Effector memory CD4-positive, alpha-beta T cell (primary cell): ENCODE measurements around the gene KATNAL1.

ENCODE experiments used
- DNase-seq, 3 donors: peaks; one replicate each; pipeline ENCODE4 v3.0.0-alpha.2; 2020
- H3K27ac ChIP-seq: 2 replicates; pipeline ENCODE4 v1.7.0; 2013; ENCODE audit warnings: mild to moderate bottlenecking, low read length, moderate library complexity; ENCODE audit not compliant: insufficient read depth, poor library complexity, severe bottlenecking
- H3K27me3 ChIP-seq: replicated peaks from 2 replicates; pipeline ENCODE4 v1.7.0; 2013; ENCODE audit warnings: mild to moderate bottlenecking, low read length; ENCODE audit not compliant: insufficient read depth, control insufficient read depth, poor library complexity, severe bottlenecking
- H3K36me3 ChIP-seq: 2 replicates; pipeline ENCODE4 v1.7.0; 2013; ENCODE audit warnings: mild to moderate bottlenecking, low read length, moderate library complexity; ENCODE audit not compliant: control insufficient read depth, insufficient read depth
- H3K4me1 ChIP-seq: 2 replicates; pipeline ENCODE4 v1.7.0; 2013; ENCODE audit warnings: low read length, mild to moderate bottlenecking; ENCODE audit not compliant: control insufficient read depth, insufficient read depth, poor library complexity, severe bottlenecking
- H3K4me3 ChIP-seq: 2 replicates; pipeline ENCODE4 v1.7.0; 2013; ENCODE audit warnings: low read length, low read depth, mild to moderate bottlenecking; ENCODE audit not compliant: insufficient read depth, poor library complexity, severe bottlenecking
- H3K9me3 ChIP-seq: 2 replicates; pipeline ENCODE4 v1.7.0; 2013; ENCODE audit warnings: mild to moderate bottlenecking, low read length, moderate library complexity; ENCODE audit not compliant: control insufficient read depth

KATNAL1 gene

DNA sequence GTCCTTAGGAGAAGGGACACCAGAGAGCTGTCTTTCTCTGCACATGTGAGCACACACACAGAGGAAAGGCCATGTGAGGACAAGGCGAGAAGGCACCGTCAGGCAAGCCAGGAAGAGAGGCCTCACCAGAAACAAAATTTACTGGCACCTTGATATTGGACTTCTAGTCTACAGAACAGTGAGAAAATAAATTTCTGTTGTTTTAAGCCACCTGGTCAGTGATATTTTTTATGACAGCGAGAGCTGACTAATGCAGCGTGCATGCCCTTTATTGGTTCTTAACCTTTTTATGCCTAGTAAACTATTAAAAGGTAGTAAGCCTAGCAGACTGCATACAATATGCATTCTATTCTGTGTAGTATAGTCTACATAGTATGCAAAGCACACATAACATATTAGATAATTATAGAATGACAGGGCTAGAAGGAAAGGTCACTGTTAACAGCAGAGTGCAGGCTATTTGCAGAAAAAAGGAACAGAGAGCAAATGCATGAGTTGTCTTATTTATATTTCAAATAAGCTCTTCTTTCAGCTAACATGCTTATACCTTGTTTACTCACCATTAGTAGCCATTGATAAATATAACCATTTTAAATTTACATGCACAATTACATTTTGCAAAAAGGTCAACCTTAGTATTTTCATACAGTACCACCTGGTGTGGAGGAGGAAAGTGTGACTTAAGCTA is 25.2 kb upstream of the KATNAL1 start:
- Histone ChIP-seq H3K4me3 (no peak overlapping the region), H3K27me3 (no peaks in the 10 kb centered on the region), H3K4me1 (no peaks in the 10 kb centered on the region), H3K9me3 (no peaks in the 10 kb centered on the region), H3K27ac (no peak overlapping the region), H3K36me3 (no peaks in the 10 kb centered on the region)
- no peak for DNase-seq

DNA sequence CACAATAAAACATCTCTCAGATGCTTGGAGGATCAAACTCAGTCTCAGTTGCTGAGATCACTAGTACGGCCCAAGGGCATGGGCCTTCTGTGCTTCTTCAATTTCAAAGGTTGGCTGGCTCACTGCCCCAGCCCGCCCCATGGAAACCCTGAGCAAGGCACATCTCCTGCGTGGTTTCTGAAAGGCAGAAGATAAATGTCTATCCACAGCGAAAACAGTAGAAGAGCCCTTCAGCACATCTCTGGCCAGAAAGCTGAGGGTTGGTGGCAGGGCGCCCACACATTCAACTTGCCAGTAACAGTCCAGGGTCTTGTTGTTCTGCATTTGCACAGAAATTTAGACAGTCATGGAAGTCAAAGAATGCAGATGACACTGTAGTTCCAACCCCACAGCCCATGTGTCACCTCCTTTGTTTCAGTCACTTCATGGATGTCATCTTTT is 24.0 kb upstream of the KATNAL1 start:
- H3K36me3 ChIP-seq: no peaks in the 10 kb centered on the region
- H3K27ac ChIP-seq: no peak overlapping the region
- no peaks in the 10 kb centered on the region for H3K4me1 ChIP-seq
- no peaks in the 10 kb centered on the region for H3K9me3 ChIP-seq
- no peaks in the 10 kb centered on the region for H3K27me3 ChIP-seq
- DNase-seq: no peak
- H3K4me3 ChIP-seq: no peak overlapping the region

DNA sequence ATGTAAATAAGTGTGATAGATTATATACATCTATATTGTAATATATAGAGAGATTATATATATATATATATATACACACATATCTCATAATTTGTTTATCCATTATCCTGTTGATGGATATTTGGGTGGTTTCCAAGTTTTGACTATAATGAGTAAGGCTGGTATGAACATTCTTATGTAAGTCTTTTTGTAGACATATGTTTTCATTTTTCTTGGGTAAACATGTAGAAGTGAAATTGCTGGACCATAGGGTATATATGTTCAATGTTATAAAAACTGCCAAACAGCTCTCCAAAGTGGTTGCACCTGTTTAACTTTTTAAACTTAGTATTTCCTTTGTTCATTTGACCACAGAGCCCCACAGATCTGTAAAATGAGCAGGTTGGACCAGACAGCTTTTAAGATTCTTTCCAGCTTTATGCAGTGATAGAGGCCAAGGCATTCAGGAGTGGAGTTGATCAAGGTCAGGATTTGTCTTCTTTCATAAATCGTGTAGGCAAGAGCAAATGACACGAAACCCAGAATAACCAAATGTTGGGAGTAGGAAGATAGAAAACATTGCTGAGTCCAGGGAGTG is 21.7 kb upstream of the KATNAL1 start:
- Histone ChIP-seq H3K4me1 (no peaks in the 10 kb centered on the region), H3K9me3 (no peaks in the 10 kb centered on the region), H3K36me3 (no peaks in the 10 kb centered on the region), H3K27me3 (no peaks in the 10 kb centered on the region), H3K4me3 (no peak overlapping the region), H3K27ac (no peak overlapping the region)
- no peak for DNase-seq

DNA sequence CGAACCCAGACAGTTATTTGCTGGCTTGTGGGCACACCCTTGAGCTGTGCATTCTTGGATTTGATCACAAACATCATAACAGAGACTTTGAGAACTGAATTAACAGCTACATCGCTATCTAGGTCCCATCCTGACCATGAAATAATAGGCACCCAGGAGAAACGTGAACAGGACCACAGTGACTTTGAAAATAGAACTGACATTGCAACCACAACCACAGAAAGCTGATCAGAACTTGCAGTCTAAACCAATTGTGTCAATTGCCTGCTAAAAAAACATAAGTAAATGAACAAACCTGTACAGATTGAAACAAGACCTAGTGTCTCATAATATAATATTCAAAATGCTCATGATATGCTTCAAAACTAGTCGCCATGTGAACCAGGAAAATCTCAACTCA is 18.3 kb upstream of the KATNAL1 start:
- Histone ChIP-seq H3K9me3 (no peaks in the 10 kb centered on the region), H3K27ac (no peak overlapping the region), H3K4me3 (no peak overlapping the region), H3K4me1 (no peaks in the 10 kb centered on the region), H3K36me3 (no peaks in the 10 kb centered on the region), H3K27me3 (no peaks in the 10 kb centered on the region)
- no peak for DNase-seq

DNA sequence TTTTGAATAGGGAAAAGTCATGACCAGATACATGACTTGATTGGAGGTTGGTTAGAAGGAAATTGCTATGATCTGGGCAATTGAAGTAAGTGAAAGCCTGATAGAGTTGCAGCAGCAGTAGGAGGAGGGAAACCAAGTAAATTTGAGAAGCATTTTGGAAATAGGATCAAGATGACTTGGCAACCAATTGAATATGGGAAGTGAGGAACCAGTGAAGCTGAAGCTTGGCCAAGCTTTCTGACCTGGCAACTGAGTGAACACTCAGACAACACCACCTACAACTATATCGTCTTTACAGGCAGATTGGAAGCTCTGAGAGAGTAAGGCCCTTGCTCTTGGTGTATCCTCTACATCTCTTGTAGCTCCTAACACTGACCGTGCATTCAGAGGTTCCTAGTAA is 16.2 kb upstream of the KATNAL1 start:
- no peaks in the 10 kb centered on the region for H3K9me3 ChIP-seq
- no peaks in the 10 kb centered on the region for H3K36me3 ChIP-seq
- no peaks in the 10 kb centered on the region for H3K4me1 ChIP-seq
- no peak for DNase-seq
- H3K27ac ChIP-seq: no peak overlapping the region
- no peaks in the 10 kb centered on the region for H3K27me3 ChIP-seq
- no peak overlapping the region for H3K4me3 ChIP-seq

DNA sequence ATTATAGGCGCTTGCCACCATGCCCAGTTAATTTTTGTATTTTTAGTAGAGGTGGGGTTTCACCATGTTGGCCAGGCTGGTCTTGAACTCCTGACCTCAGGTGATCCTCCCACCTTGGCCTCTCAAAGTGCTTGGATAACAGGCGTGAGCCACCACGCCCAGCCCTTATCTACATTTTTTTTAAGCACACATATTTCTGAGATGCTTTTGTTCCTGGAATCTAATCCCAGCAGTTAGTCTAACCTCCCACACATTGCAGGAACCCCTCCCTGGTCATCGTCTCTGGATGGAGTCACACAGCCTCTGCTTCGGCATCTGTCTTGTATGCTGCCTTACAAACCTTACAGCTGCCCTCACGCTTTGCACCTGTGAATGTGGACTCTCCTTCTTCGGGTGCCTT is 15.1 kb upstream of the KATNAL1 start:
- Histone ChIP-seq H3K36me3 (no peaks in the 10 kb centered on the region), H3K27me3 (no peaks in the 10 kb centered on the region), H3K4me3 (no peak overlapping the region), H3K9me3 (no peaks in the 10 kb centered on the region), H3K4me1 (no peaks in the 10 kb centered on the region), H3K27ac (no peak overlapping the region)
- no peak for DNase-seq

DNA sequence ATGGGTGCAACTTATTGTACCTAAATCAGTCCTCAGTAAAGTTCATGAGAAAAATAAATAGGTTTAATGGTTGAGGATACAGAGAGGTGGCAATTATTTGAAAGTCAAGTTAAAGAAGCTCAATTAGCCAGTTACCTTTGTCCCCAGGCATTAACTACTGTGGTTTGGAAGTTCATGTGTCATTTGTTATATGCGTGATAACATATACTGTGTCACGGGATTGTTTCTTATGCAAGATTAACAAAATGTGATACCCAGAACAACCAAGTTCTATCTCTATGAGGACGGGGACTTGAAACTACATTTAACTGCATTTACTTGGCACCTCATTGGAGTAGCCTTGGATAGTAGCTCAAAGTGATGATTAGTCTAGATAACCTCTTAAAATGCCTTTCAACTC is 13.9 kb upstream of the KATNAL1 start:
- Histone ChIP-seq H3K27me3 (no peaks in the 10 kb centered on the region), H3K4me1 (no peaks in the 10 kb centered on the region), H3K36me3 (no peaks in the 10 kb centered on the region), H3K9me3 (no peaks in the 10 kb centered on the region), H3K27ac (no peak overlapping the region), H3K4me3 (no peak overlapping the region)
- no peak for DNase-seq

DNA sequence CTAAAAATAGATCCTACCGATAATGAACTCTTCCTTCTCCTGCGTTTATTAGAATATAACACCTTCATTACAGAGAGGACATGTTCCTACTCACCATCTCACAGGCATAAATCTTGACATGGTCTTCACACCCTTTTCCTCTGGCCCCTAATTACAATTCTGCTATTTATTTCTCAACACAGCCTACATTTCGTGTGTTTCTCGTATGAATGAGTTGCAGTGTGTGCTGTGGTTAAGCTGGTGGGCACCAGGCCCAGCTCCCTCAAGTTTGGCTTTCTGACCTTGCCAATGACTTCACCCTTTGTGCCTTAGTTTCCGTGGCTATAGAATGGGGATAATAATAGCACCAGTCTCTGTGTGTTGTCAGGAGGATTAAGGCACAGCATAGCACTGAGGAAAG is 12.3 kb upstream of the KATNAL1 start:
- no peak for DNase-seq
- H3K27ac ChIP-seq: no peak overlapping the region
- no peaks in the 10 kb centered on the region for H3K27me3 ChIP-seq
- H3K9me3 ChIP-seq: no peaks in the 10 kb centered on the region
- H3K4me3 ChIP-seq: no peak overlapping the region
- H3K4me1 ChIP-seq: no peaks in the 10 kb centered on the region
- H3K36me3 ChIP-seq: no peaks in the 10 kb centered on the region

DNA sequence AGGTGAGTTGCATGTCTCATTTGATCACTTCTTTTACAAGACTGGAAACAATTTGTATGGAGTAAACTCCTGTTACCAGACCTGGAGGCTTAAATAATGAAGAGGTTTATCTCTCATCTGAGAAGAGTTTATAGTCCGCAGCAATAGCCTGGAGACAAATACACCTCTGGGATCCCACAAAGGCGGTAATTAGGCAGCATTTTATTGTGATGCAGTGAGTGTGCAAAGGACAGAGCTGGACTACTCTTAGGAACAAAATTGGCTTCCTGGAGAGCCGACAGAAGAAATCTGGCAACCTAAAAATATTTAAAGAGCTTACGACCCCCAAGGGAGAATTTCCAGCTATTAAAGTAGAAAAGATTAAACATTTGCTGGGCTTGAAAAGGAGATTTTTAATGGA is 11.8 kb upstream of the KATNAL1 start:
- H3K36me3 ChIP-seq: no peaks in the 10 kb centered on the region
- no peaks in the 10 kb centered on the region for H3K9me3 ChIP-seq
- H3K27me3 ChIP-seq: no peaks in the 10 kb centered on the region
- no peak overlapping the region for H3K4me3 ChIP-seq
- no peak overlapping the region for H3K27ac ChIP-seq
- DNase-seq: no peak
- H3K4me1 ChIP-seq: no peaks in the 10 kb centered on the region

DNA sequence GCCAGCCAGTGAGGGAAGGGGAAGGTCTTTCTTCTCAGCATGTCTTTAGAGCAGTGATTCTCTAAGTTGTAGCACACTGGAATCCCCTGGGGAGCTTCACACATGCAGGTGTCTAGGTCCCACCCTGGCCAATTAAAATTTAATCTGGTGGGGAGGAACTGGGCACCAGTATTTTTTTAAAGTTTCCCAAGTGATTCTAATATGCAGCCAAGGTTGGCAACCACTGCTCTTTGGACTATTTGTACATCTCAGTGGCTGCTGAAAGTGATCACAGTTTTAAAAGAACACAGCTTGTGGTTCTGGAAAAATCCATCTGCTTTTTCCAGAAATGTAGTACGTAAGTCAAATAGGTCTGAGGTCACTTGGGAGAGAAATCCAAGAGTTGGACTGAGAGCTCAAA is 10.7 kb upstream of the KATNAL1 start:
- no peak overlapping the region for H3K4me3 ChIP-seq
- no peak overlapping the region for H3K27ac ChIP-seq
- H3K36me3 ChIP-seq: no peaks in the 10 kb centered on the region
- H3K27me3 ChIP-seq: no peaks in the 10 kb centered on the region
- H3K9me3 ChIP-seq: no peaks in the 10 kb centered on the region
- DNase-seq: no peak
- H3K4me1 ChIP-seq: no peaks in the 10 kb centered on the region
